GM19324 (cell line): Measurements from ENCODE around the gene RAD9A.

Experiments used
- ATAC-seq: cut with Tn5 transposase; IDR thresholded peaks from one replicate; pipeline ENCODE4 v1.9.1; 2021; ENCODE audit warnings: mild to moderate bottlenecking, moderate library complexity; ENCODE audit not compliant: unreplicated experiment, low FRiP score

RAD9A gene

GRCh38 chr11:67391304-67392182 is at the start of gene RAD9A:
RAD9A (plus strand) TSS chr11:67391986; CDS start chr11:67392045, 59 bp downstream.
- ATAC-seq: peak; percentile 79

DNA sequence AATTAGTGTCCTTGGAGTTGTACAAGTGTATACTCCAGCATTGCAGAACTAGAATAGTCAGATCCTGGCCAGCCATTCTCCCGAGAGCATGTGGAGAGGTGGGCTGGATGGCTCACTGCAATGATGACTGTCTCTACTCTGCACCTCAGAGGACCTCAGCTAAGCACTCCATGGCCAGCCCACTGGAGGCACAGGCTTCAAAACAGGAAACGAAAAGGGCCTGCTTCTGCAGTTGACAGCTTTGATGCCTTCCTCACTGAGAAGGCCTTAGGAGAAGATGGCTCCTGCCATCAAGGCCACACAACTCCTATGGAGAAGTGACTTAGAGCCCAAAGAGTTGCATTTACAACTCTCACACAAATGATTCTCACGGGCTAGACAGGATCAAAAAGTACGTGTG is 47.5 kb upstream of the RAD9A start:
- no peak for ATAC-seq

DNA sequence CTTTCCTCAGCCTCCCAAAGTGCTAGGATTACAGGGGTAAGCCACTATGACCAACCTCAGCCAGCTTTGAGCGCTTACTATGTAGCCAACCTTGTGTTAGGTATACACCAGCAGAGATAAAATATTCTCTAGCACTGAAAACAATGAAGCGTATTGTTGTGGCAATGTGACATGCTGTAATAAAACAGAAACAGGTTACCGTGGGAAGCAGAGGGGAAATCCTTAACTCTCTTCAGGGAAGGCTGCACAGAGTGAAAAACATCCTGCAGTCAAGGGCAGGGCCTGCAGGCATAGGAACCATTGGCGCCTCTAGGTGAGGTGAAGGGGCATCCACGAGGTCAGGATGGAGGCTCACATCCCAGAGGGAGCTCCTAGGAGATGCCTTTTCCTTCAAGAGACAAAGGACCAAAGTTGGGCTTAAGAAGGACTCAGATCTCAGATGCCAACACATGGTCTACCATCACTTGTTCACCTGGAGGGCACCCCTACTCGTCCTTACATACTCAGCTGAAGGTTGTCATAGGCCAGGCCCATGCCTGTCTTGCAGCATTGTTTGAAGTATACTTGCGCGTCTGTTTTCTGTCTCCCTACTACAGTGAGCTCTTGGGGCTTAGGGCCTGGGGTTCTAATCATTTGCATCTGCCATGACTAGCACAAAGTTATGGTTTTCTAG is 46.4 kb upstream of the RAD9A start:
- no peak for ATAC-seq

DNA sequence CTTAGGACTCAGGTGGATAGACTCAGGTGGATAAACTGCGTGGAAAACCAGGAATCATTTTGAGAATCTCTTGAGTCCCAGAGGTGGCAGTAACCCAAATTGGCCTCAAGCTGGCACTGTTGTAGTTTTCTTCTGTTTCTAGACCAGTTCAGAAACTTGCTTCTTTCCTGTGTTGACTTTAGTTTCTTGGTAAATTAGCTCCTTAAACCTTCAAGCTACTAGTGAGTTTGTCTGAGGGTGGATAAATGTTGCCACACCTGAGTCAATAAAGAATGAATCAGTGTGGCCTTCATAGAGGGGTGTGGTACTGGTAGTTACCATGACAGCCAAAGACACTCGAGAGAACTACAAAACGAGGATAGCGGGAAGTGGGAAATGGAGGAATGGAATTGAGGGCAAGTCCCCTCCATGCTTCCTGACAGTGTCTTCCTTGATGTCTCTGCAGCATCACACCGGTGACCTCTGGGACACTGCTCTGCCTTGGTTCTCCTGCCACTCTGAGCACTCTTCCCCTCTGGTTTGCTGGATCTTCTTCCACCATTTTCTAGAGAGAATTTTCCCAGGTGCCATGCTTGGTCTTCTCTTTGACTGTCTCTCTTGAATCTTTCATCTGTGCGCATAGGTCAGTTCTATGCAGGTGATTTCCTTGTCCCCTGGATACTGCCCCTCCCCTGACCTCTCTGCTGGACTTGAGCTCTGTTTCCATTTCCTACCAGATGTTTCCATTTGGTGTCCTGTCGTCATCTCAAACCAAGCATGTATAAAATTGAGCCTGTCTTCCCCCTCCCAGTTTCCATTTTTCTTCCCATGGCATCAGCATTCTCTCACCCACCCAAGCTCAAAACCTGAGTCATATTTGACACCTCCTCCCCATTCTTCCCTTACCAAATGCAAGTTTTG is 45.6 kb upstream of the RAD9A start:
- ATAC-seq: no peak

GRCh38 chr11:67347964-67348749 is 43.6 kb upstream of the RAD9A start:
- no peak for ATAC-seq

DNA sequence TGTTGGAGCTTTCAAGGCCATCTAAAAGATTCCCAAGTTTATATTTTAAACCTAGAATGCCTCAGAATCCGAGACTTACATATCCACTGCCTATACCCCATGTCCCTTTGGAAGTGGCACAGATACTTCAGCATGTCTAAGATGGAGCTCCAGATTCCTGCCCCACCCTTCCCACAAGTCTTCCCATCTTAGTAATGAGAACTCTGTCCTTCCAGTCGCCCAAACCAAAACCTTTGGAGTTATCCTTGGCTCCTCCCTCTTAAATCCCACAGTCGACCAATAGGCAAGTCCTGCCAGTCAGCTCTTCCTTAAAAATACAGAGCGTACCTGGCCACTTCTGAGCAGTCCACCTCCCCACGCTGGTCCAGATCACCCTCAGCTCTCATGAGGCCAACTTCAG is 42.8 kb upstream of the RAD9A start:
- no peak for ATAC-seq

DNA sequence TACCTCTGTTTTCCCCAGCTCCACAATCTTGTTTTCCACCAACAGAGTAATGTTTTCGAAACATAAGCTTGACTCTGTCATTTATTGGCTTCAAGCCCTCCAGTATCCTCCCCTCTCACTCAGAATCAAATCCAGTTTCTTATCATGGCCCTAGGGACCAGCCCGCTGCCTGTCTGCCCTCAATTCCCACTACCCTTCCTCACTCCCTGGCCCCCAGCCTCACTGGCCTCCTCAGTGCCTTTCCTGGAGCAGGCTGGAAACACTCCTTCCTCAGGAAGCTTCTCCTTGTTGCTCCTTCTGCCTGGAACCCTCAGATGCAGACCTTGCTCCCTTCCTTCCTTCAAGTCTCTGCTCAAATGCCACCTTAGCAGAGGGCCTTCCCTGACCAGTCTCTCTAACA is 42.3 kb upstream of the RAD9A start:
- ATAC-seq: no peak

DNA sequence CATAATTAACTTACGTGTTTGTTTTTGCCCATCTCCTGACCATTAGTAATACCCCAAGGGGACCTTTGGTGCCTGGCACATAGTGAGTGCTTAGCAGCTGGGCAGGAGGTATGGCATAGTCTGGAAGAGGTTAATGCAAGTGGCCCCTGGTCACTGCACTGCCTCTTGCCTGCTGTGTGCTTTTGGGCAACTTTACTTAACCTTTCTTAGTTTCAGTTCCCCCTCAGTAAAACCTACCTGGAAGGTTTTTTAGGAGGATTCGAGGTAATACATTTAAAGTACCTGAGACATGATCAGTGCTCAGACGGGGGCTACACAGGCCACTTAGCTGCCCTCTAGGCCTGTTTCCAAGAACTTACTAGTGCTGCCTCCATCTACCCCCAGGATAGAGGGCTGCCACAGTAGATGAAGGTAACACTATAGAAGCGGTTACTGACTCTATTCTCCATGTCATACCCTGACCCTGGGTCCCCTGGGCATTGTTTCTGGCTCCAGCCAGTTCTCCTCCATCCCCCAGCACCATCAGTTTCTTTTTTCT is 41.8 kb upstream of the RAD9A start:
- ATAC-seq: no peak

DNA sequence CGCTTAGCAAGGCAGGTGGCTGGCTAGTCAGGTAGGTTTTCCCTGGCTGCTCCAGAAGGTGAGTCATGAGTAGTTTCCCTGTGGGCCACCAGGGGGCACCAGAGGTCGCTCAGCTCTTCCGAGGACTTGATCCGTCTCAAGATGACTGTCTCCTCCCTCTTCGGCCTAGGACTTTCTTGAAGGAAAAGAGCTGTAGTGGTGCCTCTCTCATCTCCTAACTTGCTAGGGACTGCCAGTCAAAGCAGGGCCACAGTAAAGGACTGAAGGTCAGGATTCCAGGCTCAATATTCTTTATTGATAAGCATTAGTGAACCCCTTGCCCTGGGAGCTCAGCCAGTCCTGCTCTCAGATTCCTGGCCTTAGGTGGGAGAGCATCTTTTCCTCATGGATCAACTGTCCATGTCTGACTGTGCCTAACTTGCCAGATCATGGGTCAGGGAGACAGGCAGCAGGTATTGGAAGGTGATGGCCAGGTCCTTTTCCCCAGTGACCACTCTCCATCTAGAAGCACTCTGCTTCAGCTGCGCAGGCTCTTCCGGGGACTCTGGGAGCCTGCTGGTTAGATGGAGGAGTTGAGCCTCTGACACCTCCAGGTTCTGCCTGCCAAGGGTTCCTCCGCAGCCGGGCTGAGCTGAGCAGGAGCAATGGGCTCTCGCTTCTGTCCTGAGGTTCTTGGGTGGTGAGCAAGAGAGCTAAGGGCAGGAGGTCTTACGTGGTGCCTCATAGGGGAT is 40.3 kb upstream of the RAD9A start:
- no peak for ATAC-seq

- ATAC-seq: peak; percentile 3
These were observed 39.1 kb upstream of the RAD9A start for GRCh38 chr11:67352546-67353316.

DNA sequence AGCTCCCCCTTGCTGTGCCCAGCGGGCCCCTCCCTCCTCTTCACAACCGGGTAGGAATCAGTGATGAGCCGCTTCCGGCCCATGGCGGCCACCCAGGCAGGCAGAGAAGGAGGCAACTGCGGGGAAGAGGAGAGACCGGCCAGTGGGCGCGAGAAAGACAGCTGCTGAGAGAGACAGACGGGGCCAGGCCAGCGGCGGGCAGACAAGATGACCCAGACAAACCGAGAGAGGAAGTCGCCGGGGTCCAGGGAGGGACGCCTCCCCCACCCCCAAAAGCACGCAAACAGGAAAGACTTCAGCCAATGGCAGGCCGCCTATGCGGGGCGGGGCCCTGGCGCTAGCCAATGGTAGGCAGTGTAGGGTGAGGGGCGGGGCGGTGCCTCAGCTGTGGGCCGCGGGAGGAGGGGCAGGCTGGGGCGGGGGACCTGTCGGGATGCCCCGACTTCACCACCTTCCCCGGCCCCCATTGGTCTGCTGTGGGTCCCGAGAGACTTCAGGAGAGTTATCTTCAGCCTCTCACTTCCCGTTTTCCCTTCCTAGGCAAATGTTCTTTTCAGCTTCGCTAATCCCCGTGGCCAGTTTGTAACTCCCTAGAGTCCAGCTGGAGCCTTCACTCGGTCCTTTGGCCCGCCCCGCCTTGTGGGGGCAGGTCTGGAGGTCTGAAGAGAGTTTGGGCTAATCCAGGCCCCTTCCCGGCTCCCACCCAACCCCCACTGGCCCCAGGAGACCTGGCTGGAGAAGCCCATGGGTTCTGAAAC is 38.3 kb upstream of the RAD9A start, which contains the start of gene POLD4:
POLD4 (minus strand) TSS at position 230 of the 758 bp plus-strand sequence; CDS start at position 83, 147 bp downstream.
- ATAC-seq: peak; percentile 76

DNA sequence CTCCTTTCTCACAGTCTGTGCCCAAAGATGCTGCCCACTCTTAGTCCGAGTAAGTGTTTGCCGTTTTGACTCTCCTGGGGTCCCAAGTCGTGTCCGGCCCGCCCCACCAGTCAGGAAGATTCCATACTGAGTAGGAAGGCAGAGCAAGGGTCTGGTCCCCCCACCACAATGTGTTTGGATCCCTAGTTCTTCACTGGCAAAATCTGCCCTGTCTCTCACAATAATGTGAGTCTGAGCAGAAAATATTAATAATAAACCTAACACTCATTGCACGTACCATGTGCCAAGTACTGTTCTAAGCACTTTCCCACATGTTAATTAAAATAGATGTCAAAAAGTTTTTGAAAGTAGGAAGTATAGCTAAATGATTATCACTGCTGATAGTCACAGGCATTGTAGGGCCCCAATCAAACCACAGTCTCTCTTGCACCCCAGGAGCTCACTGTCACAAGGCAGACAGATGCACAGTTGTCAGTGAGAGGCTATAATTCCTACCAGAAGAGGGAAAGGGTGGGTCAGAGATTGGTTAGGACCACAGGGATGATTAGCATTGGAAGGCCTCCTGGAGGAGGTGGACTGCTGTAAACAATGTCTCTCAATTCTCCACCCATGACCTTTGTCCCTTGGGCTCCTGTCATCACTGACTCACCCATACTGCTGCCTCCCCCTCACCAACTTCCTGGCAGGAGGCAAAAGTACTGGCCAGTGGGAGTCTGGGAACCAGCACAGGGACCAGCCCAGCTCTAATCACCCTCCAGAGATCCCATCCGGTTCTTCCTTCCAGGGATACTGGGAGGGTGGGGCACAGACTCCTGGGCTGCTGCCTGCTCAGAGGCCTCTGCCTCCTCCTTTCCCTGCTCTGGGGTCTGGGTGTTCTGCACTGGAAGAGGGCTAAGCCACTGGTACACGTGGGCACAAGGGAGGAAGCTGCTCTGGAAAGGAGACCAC is 37.4 kb upstream of the RAD9A start:
- peak; percentile 5 for ATAC-seq

- no peak for ATAC-seq
These were observed 36.6 kb upstream of the RAD9A start for GRCh38 chr11:67355023-67355793.

GRCh38 chr11:67355794-67356386 is 35.9 kb upstream of the RAD9A start:
- ATAC-seq: no peak

DNA sequence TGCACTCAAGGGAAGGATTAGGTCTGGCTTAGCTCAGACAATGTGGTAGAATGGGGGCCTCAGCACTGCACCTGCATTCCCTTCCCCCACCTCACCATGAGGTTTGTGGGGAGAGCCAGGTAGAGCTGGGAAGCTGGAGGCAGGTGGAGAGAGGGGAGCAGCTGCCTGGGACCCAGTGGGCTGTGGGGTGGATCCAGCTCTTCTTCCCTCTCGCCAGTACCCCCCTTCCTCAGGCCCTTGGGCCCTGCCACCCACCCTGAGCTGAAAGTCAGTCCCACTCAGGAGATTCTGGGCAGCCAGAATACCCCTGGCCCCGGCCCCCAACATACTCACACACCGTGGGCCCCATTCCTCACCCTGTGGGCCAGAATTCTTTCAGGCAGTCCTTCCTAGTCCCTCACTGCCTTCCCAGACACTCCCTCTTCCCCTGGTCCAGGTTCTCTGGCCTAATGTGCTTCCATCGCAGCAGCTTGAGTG is 35.4 kb upstream of the RAD9A start:
- ATAC-seq: no peak
